ENCODE results near the gene PCDH8.

- TF ChIP-seq, protein P1, sequence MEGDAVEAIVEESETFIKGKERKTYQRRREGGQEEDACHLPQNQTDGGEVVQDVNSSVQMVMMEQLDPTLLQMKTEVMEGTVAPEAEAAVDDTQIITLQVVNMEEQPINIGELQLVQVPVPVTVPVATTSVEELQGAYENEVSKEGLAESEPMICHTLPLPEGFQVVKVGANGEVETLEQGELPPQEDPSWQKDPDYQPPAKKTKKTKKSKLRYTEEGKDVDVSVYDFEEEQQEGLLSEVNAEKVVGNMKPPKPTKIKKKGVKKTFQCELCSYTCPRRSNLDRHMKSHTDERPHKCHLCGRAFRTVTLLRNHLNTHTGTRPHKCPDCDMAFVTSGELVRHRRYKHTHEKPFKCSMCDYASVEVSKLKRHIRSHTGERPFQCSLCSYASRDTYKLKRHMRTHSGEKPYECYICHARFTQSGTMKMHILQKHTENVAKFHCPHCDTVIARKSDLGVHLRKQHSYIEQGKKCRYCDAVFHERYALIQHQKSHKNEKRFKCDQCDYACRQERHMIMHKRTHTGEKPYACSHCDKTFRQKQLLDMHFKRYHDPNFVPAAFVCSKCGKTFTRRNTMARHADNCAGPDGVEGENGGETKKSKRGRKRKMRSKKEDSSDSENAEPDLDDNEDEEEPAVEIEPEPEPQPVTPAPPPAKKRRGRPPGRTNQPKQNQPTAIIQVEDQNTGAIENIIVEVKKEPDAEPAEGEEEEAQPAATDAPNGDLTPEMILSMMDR (conservative IDR thresholded peaks at IDR 0.05; ENCODE audit: low read length), result no peak
- TF ChIP-seq EZH2phosphoT487 (IDR thresholded peaks at IDR 0.05; ENCODE audit: borderline replicate concordance), result no peak
These were observed 46.0 kb upstream of the PCDH8 start for GRCh38 chr13:52894413-52894812.

Measured in Loucy (cell line).